C4-2B (cell line): ENCODE data around the gene ATXN7L1.

Source experiments
- H3K27ac ChIP-seq: fragments of 450-650 bp; 2 replicates; pipeline ENCODE4 v1.5.1; 2017
- ZFX ChIP-seq: fragments of 450-650 bp; IDR thresholded peaks from 2 replicates; pipeline ENCODE4 v1.6.1; 2017
- TF ChIP-seq, protein P1 (sequence below): fragments of 450-650 bp; conservative IDR thresholded peaks from 2 replicates; pipeline ENCODE4 v1.5.1; 2017; ENCODE audit warnings: mild to moderate bottlenecking

The ATXN7L1 gene

DNA sequence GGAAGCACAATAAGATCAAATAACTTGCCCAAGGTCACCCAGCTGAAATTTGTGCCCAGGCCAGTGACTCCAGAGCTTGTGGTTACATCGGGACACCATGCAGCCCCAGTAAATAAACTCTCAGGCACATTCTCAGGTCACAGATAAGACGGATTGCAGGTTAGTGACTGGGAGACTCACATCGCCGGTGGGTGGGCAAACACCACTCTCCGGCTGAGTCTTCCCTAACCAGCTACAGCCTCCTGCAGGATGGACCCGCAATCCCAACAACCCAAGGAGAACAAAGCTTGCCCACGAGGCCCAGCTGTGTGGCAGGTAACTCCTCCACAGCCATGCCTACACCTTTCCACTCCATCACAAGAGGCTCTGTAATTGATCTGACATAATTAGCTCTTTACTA, 213.4 kb downstream of the ATXN7L1 start:
- TF ChIP-seq, protein P1, sequence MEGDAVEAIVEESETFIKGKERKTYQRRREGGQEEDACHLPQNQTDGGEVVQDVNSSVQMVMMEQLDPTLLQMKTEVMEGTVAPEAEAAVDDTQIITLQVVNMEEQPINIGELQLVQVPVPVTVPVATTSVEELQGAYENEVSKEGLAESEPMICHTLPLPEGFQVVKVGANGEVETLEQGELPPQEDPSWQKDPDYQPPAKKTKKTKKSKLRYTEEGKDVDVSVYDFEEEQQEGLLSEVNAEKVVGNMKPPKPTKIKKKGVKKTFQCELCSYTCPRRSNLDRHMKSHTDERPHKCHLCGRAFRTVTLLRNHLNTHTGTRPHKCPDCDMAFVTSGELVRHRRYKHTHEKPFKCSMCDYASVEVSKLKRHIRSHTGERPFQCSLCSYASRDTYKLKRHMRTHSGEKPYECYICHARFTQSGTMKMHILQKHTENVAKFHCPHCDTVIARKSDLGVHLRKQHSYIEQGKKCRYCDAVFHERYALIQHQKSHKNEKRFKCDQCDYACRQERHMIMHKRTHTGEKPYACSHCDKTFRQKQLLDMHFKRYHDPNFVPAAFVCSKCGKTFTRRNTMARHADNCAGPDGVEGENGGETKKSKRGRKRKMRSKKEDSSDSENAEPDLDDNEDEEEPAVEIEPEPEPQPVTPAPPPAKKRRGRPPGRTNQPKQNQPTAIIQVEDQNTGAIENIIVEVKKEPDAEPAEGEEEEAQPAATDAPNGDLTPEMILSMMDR = no peak
- TF ChIP-seq ZFX = no peak
- H3K27ac ChIP-seq = no peak overlapping the region

DNA sequence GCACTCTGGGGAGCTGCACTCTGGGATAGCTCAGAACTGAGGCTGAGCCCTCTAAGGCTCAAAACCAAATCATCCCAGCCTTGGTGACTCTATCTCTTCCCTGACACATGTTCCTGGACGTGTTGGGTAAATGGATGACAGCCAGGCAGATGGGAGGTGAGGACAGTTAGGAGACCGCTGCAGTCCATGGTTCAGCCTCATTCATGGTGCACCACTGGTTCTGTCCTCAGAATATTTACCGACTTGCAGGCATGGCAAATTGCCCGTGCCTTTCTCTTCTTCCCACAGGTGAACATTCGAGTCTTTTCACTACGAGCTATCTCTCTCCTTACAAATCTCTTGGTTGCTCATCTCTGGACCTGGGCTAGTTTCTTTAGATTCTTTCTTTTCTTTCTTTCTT, 214.8 kb downstream of the ATXN7L1 start:
- TF ChIP-seq, protein P1 = no peak
- no peak for TF ChIP-seq ZFX
- H3K27ac ChIP-seq = no peak overlapping the region

DNA sequence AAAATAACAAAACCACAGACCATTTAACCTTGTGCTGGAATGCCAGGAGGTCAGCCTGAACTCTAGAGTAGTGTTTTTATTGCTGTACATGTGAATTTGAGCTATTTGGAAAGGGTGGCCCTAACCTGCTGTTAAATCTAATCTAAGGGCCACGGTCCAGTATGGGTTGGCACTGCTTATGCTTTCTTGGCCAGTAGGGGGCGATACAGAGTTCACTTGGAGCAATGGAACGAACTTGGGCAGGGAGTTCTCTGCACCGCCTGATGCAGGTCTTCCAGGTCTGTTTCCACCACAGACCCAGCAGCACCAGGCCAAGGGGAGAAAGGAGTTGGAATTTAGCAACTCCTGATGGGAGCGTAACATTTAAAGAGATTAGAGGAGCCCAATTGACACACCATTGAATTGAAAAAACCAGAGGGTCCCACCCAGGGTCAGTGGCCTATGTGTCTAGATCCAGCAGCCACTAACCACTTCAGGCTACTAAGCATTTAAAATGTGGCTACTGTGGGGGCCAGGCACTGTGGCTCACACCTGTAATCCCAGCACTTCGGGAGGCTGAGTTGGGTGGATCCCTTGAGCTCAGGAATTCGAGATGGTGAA, 219.4 kb downstream of the ATXN7L1 start:
- TF ChIP-seq, protein P1 = peak; percentile 92
- no peak for TF ChIP-seq ZFX
- H3K27ac ChIP-seq = no peak overlapping the region

DNA sequence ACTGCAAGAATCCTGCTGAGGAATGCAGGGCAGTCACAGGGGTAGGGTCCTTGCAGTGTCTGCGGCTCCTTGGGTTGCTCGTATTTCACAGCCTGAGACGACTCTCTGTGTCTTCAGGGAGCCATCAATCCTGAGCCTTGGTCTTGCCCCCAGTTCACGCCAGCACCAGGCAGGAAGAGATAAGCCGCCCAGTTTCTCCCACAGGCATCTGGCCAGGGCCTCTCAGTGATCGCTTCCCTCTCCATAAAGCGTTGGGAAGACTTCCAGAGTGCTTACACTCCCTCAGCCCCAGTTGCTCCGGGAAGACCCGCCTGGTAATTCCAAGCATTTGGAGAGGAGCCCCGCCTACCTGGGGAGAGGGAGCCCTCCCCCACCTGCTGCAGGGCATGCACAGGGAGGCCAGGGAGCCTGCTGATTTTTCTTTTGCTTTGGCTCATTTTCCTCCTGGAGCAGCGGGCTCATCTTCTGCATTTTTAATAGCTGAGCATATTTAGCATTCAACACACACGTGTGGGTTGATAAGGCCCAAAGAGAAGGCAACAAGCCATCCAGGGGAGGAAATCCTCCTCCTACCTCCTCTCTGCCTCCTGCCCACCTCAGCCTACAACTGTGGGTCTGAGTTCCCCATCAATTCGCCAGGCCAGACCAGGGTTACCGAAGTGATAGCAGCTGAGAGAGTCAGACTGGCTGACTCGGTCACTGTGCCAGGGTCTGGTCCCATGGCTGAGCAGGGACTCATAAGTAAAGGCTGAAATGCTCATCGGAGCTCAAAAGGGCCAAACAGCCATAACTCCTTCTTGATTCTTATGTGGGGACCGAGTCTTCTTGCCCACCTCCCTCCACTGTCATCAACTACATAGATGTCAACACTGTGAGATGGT, 220.7 kb downstream of the ATXN7L1 start:
- H3K27ac ChIP-seq = no peak overlapping the region
- TF ChIP-seq, protein P1 = no peak
- TF ChIP-seq ZFX = no peak

DNA sequence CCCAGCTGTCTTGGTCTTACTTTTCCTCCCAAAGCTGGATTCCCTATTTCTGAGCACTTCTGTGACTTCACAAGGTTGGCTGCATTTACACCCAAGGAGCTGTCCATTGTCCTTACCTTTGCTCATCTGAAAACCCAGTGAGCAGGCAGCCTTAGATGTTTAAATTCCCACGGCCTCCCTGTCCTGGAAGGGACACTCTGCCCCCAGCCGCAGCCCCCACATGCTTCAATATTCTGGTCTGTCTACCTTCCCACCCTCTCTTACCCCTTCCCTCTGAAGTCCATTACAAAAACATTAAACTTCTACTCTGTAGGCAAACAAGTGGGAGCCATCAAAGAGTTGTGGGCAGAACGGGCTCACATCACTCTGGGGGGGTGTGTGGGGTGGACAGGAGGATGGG, 221.3 kb downstream of the ATXN7L1 start:
- H3K27ac ChIP-seq = no peak overlapping the region
- TF ChIP-seq, protein P1 = no peak
- TF ChIP-seq ZFX = no peak

DNA sequence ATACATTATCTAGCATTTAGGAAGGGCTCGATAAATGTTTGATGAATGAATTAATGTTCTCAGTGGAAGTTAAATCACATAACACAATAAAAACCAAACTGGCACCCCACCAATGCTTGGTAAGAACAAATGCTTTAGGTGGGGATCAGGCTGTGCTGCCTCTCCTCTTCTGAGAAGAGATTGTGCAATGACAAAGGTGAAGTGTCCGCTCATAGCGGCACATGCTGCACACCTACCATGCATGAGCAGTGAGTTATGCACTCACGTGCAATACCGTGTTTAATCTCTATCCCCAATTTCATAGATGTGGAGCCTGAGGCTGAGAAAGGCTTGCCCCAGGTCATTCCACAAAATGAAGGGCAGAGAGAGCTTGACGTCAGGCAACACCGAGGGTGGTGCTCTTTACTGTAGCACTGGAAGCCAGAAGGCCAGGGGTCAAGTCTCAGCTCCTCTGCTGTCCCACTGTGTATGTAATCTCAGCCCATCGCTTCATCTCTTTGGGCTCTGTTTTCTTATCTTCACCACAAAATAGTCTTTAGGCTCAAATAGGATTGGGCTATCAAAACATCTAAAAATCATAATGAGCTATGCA, 222.2 kb downstream of the ATXN7L1 start:
- TF ChIP-seq ZFX = no peak
- TF ChIP-seq, protein P1 = no peak
- H3K27ac ChIP-seq = peak overlapping the region; percentile 15; the same call in 1 of the 2 replicates

DNA sequence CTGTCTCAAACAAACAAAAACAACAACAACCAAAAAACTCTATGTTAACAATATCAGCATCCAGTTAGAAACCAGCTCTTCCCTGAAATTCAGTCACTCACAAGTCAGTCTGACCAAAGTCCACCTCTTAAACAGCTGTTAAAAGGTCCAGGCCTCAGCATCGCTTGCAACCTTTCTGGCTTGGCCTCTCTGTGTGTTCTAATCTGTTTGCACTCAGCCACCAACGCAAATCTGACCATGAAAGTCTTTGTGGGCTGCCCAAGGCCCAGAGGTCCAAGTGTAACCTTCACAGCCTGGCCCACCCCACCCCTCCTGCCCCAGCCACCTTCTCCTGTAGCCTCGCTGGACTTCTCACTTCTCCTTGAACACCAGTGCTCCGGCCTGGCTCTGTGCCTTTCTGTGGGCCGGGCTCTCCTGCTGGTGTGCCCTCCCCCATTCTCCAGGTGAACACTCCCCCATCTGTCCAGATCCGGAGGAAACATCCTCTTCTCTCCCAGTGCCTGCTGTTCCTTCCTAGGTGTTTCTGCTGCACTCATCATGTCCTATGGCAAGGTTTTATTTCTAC, 222.9 kb downstream of the ATXN7L1 start:
- no peak for TF ChIP-seq ZFX
- TF ChIP-seq, protein P1 = no peak
- peak overlapping the region; percentile 15 for H3K27ac ChIP-seq
